NT2/D1 (cell line): ENCODE results near the gene RAB15.
A peak's percentile ranks its signal among the peaks of the same experiment; 100 is the strongest.

Experiments used
- DNase-seq: peaks from one replicate; pipeline ENCODE4 v3.0.0-alpha.2; 2011; ENCODE audit warnings: low read depth, low spot score
- H3K27me3 ChIP-seq: 2 replicates; pipeline ENCODE4 v1.6.0; 2011; ENCODE audit warnings: mild to moderate bottlenecking; ENCODE audit not compliant: insufficient read length, insufficient read depth
- H3K36me3 ChIP-seq: 2 replicates; pipeline ENCODE4 v1.6.1; 2011; ENCODE audit warnings: mild to moderate bottlenecking, low read length, mixed read lengths; ENCODE audit not compliant: insufficient read depth, insufficient read length
- H3K4me1 ChIP-seq: 2 replicates; pipeline ENCODE4 v1.5.1; 2011; ENCODE audit not compliant: insufficient read depth, insufficient read length
- H3K4me3 ChIP-seq: 2 replicates; pipeline ENCODE4 v1.5.1; 2011; ENCODE audit warnings: low read depth; ENCODE audit not compliant: insufficient read length
- H3K9ac ChIP-seq: 2 replicates; pipeline ENCODE4 v1.6.0; 2011; ENCODE audit warnings: low read depth; ENCODE audit not compliant: insufficient read length
- H3K9me3 ChIP-seq: 2 replicates; pipeline ENCODE4 v1.5.1; 2011; ENCODE audit warnings: mild to moderate bottlenecking, low read length; ENCODE audit not compliant: insufficient read depth
- SUZ12 ChIP-seq: IDR thresholded peaks from 2 replicates; pipeline ENCODE4 v1.6.1; 2011; ENCODE audit not compliant: insufficient read length, insufficient read depth; ENCODE audit errors: extremely low read depth
- YY1 ChIP-seq: IDR thresholded peaks from 2 replicates; pipeline ENCODE4 v1.6.1; 2011; ENCODE audit not compliant: insufficient read length, insufficient read depth
- ZNF274 ChIP-seq: IDR thresholded peaks from 2 replicates; pipeline ENCODE4 v1.6.1; 2011; ENCODE audit warnings: mild to moderate bottlenecking, low read depth, low read length

The RAB15 gene

DNA sequence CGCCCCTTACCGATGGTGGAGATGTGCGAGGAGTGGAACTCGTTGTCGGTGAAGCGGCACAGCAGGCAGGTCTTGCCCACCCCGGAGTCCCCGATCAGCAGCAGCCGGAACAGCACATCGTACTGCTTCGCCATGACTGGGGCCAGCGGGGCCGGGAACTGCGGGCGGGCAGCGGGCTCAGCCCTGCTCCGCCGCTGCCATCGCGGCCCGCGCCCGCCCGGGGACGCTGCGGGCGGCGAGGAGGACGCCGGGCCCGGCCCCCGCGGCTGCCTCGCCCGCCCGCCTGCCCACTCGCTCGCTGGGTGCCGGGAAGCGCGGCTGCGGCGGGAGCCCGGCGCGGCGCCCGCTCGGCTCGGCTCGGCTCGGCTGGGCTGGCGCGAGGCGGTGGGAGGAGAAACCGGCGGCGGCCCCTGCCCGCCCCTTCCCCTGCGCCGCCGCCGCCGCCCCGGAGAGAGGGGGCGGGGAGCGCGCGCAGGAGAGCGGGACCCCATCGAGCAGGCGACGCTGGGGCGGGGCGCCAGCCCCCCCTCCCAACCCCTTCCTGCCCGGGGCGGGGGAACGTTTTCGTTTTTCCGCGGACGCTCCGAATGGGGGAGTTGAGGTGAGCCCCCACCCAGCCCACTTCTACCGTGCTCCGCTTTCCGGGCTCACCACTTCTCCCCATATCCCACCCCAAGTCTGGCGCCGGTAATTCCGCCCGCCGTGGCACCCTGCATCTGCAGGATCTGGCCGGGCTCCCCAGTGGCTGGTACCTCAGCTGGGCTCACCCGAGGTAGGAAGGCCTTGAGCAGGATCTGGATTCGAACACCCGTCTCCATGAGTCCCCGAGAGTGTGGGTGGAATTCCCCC is at the start of gene RAB15:
Gene RAB15 (minus strand): TSS at position 394 of the 849 bp plus-strand sequence. CDS start 260 bp downstream, at position 134.
- Histone ChIP-seq H3K36me3 (peaks cover 12% of the 10 kb centered on the region), H3K27me3 (peaks cover 6% of the 10 kb centered on the region), H3K9ac (peak within 1 kb of the TSS; percentile 87), H3K4me3 (peak within 1 kb of the TSS; percentile 65), H3K9me3 (no peaks in the 10 kb centered on the region), H3K4me1 (peaks cover 6% of the 10 kb centered on the region)
- DNase-seq, result no peak
- TF ChIP-seq YY1 (no peak), SUZ12 (no peak), ZNF274 (no peak)

DNA sequence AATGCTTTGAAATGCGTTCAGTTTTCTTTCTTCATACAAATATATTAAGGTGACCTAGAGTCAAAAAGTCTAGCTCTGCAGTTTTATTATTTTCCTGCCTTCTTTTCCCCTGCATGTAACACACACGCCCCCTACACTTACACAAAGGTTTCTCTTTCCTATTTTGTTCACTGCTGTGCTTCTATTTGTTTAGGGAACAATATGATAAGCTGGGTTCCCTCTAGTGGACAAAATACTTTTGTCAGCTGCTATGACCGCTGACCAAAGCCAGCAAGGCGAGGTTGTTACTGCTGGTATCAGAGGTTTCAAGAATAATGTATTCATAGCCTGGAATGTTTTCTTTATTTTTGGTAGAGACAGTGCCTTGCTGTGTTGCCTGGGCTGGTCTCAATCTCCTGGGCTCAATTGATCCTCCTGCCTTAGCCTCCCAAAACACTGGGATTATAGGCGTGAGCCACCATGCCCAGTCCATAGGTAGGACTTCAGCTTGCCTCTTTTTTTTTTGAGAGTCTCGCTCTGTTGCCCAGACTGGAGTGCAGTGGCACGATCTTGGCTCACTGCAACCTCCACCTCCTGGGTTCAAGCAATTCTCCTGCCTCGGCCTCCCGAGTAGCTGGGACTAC is 47.9 kb upstream of the RAB15 start:
- no peak for TF ChIP-seq ZNF274
- no peak for TF ChIP-seq SUZ12
- no peak for TF ChIP-seq YY1
- Histone ChIP-seq H3K4me1 (no peaks in the 10 kb centered on the region), H3K4me3 (no peak overlapping the region), H3K36me3 (peaks cover 17% of the 10 kb centered on the region), H3K9me3 (no peaks in the 10 kb centered on the region), H3K9ac (no peak overlapping the region), H3K27me3 (no peaks in the 10 kb centered on the region)
- DNase-seq, result no peak

DNA sequence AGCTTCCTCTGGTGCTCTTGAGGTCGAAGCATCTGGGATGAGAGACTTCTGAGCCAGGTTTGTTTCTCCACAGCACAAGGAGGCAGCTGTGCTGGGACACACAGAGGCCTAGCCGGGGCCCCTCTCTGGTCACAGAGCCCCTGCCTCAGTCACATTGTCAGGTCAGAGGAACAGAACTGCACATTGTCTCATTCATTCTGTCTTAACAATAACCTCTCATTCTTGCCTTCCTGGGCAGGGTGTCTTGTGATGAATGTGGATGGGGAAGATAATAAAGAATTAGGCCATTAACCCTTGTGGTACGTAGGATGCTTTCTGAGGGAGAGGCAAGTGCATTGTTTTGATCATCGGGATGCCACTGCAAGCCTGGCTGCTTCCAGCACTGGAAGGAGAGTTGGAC is 44.3 kb upstream of the RAB15 start:
- H3K9ac ChIP-seq, result no peak overlapping the region
- TF ChIP-seq YY1 (no peak), ZNF274 (no peak), SUZ12 (no peak)
- no peak for DNase-seq

DNA sequence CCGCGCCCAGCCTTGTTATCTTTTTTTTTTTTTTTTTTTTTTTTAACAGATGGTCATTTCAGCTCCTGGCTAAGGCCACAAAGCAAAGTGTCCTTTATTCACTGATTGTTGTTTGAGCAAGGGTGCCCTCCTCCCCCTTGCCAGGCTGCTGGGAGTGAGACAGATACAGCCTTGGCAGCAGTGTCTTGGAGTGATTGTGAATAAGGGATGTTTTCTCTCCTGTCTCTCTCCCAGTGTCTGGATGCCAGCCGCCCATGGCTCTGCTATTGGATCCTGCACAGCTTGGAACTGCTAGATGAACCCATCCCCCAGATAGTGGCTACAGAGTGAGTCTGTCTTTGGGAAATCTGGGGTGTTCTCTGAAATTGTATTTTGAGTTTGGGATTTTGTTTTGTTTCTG is 43.3 kb upstream of the RAB15 start:
- Histone ChIP-seq H3K4me1 (no peaks in the 10 kb centered on the region), H3K4me3 (no peak overlapping the region), H3K27me3 (no peaks in the 10 kb centered on the region), H3K9ac (no peak overlapping the region), H3K9me3 (no peaks in the 10 kb centered on the region), H3K36me3 (peaks cover 31% of the 10 kb centered on the region)
- no peak for DNase-seq
- no peak for TF ChIP-seq ZNF274
- TF ChIP-seq YY1, result no peak
- TF ChIP-seq SUZ12, result no peak

More for the DNA sequence above, 44.3 kb upstream of the RAB15 start:
- Histone ChIP-seq H3K4me1 (no peaks in the 10 kb centered on the region), H3K4me3 (no peak overlapping the region), H3K36me3 (peaks cover 31% of the 10 kb centered on the region), H3K27me3 (no peaks in the 10 kb centered on the region), H3K9me3 (no peaks in the 10 kb centered on the region)

DNA sequence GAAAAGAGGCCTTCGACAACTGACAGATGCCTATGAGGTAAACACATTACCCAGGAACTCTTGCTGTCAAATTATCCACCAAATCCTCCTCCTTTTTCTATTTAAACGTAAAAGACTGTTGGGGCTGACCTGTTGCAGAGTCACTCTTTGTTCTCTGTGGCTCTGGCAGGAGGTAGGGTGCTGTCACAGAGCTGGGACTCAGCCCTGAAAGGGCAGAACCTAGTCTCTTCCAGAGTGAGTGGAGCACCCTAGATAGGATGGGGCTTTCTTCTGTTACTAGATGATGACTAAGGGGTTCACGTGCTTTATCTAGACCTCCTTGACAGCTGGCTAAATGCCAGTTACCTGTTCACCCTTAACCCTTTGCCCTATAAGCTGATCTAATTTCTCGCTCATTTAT is 40.2 kb upstream of the RAB15 start:
- peaks cover 31% of the 10 kb centered on the region for H3K36me3 ChIP-seq
- no peak overlapping the region for H3K9ac ChIP-seq
- no peaks in the 10 kb centered on the region for H3K9me3 ChIP-seq

DNA sequence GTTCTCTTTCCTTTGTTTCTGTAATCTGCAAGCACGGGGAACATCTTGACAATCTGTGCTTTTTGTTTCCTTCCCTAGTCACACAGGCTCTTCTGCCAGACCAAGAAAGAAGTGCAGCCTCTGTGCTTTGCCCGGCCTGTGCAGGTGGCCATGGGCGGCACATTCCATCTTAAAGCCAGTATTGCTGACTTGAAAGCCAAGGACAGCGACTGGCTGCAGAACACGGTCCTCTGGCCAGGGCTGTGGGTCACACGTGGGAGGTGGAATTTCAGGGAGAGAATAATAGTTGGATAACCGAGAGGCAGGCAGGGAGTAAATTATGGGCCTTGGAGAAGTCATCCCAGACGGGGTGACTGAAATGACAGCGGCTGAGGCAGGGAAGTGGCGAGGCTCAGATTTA is 39.4 kb upstream of the RAB15 start:
- Histone ChIP-seq H3K9me3 (no peaks in the 10 kb centered on the region), H3K27me3 (no peaks in the 10 kb centered on the region), H3K9ac (no peak overlapping the region), H3K4me3 (no peak overlapping the region), H3K4me1 (no peaks in the 10 kb centered on the region), H3K36me3 (peaks cover 27% of the 10 kb centered on the region)
- no peak for TF ChIP-seq ZNF274
- TF ChIP-seq SUZ12, result no peak
- no peak for TF ChIP-seq YY1
- no peak for DNase-seq

More for the DNA sequence above, 40.2 kb upstream of the RAB15 start:
- TF ChIP-seq YY1 (no peak), SUZ12 (no peak), ZNF274 (no peak)
- H3K27me3 ChIP-seq, result no peaks in the 10 kb centered on the region
- no peaks in the 10 kb centered on the region for H3K4me1 ChIP-seq
- no peak for DNase-seq
- no peak overlapping the region for H3K4me3 ChIP-seq
